ENCODE data around the gene ARVCF.

The ARVCF gene, protein sequence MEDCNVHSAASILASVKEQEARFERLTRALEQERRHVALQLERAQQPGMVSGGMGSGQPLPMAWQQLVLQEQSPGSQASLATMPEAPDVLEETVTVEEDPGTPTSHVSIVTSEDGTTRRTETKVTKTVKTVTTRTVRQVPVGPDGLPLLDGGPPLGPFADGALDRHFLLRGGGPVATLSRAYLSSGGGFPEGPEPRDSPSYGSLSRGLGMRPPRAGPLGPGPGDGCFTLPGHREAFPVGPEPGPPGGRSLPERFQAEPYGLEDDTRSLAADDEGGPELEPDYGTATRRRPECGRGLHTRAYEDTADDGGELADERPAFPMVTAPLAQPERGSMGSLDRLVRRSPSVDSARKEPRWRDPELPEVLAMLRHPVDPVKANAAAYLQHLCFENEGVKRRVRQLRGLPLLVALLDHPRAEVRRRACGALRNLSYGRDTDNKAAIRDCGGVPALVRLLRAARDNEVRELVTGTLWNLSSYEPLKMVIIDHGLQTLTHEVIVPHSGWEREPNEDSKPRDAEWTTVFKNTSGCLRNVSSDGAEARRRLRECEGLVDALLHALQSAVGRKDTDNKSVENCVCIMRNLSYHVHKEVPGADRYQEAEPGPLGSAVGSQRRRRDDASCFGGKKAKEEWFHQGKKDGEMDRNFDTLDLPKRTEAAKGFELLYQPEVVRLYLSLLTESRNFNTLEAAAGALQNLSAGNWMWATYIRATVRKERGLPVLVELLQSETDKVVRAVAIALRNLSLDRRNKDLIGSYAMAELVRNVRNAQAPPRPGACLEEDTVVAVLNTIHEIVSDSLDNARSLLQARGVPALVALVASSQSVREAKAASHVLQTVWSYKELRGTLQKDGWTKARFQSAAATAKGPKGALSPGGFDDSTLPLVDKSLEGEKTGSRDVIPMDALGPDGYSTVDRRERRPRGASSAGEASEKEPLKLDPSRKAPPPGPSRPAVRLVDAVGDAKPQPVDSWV

GRCh38 chr22:20016734-20017621, at the start of gene ARVCF:
Gene ARVCF, minus strand, starts transcription at chr22:20016823. Its CDS starts 26,029 bp downstream, at chr22:19990794.
- in situ Hi-C loops (cut with MboI; ENCODE audit: low sequenced_read_pairs) = no loop called here

DNA sequence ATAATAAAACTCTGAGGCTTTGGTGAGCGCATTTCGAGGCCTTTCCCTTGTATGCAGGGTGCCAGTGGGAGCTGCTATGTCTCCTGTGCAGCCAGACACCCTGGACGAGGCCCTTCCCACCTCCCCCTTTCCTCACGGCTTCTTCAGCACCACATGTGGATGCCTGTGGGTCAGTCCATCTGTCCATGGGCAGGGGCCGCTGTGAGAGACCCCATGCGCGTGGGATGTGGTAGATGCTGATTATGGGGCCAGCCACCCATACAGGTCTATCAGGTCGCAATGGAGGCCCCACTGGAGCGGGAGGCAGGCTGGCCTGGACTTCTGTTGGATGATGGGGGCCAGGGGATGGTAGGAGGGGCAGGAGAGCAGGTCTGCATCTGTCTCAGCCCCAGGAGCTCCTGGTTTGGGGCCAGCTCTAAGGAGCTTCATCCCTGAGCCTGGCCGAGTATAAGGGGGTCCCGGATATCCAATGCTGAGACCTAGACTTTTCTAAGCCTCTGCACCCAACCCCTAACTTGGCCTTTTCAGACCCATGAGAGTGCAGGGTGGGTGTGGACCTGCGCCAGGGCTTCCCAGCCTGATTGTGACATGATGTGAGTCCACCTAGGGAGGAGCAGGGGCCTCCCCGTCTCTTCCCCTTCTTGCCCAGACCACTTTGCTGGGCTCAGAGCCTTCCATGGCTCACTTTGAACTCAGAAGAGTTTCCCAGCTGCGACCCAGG, 49.4 kb upstream of the ARVCF start:
- in situ Hi-C loops (cut with MboI; ENCODE audit: low sequenced_read_pairs) = no loop called here

GRCh38 chr22:20064545-20065262, 48.1 kb upstream of the ARVCF start:
- in situ Hi-C loops (cut with MboI; ENCODE audit: low sequenced_read_pairs) = no loop called here

DNA sequence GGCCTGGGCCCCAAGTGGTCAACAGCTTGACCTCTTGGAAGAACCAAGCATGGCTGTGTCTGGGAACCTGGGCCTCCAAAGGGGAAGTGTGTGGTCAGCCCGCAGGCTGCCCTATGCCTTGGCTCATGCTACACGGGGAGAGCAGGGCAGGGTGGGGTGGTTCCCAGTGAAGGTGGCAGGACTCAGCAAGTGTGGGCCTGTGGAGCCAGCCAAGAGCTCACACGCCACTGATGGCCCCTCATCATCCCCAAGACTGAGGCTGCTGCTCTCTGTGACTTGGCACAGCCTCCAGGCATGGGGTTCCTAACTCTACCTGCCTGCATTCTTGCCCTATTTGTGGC, 47.5 kb upstream of the ARVCF start:
- in situ Hi-C loops (cut with MboI; ENCODE audit: low sequenced_read_pairs) = no loop called here

DNA sequence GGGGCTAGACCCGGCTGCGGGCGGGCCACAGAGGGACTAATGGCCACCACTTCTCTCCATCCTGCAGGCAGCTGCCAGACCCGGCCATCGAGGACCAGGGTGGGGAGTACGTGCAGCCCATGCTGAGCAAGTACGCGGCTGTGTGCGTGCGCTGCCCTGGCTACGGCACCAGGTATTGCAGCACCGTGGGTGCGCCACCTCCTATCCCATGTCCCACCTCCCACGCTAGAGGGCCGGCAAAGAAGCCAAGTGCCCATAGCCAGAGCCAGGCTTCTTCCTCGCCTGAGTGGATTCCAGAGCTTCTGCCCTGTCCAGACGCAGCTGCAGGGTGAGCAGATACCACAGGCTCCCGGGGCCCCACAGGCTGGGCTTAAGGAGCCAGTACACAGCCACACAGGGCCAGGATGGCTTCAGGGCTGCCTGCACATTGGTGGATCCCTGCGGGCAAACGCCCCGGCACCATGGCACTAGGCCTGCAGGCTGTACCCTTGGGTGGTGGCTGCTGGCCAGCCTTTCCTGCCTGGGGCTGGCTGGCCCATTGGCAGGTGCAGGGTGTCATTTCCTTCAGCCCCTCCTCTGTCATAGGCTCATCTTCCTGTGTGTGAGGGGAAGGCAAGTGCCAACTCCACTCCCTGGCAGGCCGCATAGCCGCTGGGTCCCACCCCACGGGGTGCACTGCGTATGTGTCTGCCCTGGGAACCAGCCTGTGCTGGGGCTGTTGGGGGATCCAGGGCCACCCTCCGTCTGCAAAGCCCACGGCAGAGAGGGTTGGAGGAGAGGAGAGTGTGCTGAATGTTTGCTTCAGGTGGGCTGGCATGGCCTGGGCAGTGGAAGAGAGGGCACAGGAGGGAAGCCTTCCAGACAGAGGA, 46.9 kb upstream of the ARVCF start:
- in situ Hi-C loops (cut with MboI; ENCODE audit: low sequenced_read_pairs) = no loop called here

- in situ Hi-C loops (cut with MboI; ENCODE audit: low sequenced_read_pairs) = no loop called here
Observed at GRCh38 chr22:20062766-20063083, 46.1 kb upstream of the ARVCF start.

- in situ Hi-C loops (cut with MboI; ENCODE audit: low sequenced_read_pairs) = no loop called here
Observed at GRCh38 chr22:20062043-20062765, 45.6 kb upstream of the ARVCF start.

- in situ Hi-C loops (cut with MboI; ENCODE audit: low sequenced_read_pairs) = no loop called here
Observed at GRCh38 chr22:20061481-20061861, 44.8 kb upstream of the ARVCF start.

DNA sequence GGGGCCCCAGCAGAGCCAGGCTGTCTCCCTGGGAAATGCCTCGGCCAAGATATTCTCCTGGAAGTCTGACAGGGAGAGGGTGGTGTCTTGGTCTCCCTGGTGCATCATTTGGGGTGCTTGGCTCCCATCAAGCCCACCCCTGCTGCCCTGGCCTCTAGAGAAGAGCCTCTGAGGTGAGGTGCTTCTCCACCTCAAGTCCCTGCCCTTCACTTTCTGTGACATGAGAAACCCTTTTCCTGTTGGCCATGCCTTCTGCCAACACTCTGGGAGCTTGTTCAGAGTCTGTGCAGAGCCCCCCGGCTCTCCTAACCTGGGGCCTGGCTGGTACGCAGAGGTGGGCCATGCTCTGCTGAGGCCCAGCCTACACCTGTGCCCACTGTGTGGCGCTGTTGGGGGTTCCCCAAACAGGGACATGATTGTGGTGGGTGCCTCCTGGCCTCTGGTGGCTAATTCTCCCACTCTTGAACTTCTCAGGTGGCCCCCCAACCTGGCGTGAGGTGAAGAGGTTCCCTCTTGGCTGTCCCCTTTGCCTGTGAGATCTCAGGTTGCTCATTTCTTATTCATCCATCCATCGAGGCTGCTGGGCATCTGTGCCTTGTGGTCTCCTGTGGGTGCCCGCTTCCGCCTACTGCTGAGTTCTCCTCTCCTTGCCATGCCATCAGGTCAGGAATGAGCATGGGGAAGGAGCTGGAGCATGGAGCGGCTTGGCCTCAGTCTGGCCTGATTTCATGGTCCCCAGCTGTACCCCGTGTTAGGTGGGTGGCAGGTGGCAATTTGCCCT, 44.3 kb upstream of the ARVCF start:
- in situ Hi-C loops (cut with MboI; ENCODE audit: low sequenced_read_pairs) = no loop called here

GRCh38 chr22:20058989-20059770, 42.6 kb upstream of the ARVCF start:
- in situ Hi-C loops (cut with MboI; ENCODE audit: low sequenced_read_pairs) = no loop called here

DNA sequence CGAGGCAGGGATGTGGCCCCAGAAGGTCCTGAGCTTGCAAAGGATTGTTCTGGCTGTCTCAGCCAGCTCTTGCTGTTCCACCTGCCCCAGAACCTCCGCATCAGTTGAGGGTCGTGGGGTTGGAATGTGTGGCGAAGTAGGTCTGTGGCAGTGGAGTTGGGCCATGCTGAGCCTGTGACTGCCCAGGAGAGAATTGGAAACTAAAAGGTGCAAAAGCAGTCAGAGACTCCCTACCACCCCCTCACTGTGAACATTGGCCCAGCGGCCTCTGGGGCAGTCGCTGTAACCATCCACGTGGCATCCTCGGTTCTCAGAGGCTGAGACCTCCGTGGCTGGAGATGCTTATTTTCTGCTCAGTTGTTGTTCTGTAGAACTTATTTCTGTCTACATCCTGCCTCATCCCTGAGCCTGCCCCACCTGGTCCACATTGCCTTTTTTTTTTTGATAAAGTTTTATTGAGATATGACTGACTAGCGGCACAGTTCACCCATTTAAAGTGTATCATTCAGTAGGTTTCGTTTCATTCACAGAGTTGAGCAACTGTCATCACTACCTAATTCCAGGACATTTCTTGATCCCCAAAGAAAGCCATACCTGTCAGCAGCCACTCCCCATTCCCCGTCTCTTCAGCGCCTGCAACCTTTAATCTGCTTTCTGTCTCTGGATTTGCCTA, 41.1 kb upstream of the ARVCF start:
- in situ Hi-C loops (cut with MboI; ENCODE audit: low sequenced_read_pairs) = no loop called here

DNA sequence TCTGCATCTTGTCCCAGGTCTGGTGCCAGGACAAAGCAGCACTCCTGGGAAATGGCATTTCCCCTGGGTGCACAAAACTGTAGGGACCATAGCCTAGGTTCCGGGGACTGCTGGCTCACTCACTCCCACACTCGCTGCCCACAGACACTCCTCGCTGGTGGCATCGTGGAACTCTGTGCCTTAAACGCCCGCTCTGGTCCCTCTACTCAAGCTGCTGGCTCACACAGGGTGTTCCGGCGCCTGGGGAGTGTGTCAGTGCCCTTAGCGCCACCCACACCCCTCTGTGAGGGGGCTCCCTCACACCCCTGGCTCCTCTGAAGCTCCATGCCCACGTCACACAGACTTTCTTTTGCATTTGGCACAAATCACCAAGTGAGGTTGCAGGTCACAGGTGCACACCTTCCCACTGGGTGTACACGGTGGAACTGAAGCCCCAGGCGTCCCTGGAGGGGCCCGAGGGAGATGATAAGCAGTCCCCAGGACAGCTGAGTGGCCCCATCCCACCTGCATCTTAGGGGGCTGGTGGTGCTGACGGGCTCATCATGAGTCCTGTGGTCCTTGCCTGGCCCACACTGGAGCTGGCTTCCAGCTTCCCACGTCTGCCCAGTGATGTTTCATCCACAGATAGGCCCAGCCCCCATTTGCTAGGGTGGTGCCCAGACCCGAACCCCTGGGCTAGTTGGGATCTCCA, 40.2 kb upstream of the ARVCF start:
- in situ Hi-C loops (cut with MboI; ENCODE audit: low sequenced_read_pairs) = no loop called here

DNA sequence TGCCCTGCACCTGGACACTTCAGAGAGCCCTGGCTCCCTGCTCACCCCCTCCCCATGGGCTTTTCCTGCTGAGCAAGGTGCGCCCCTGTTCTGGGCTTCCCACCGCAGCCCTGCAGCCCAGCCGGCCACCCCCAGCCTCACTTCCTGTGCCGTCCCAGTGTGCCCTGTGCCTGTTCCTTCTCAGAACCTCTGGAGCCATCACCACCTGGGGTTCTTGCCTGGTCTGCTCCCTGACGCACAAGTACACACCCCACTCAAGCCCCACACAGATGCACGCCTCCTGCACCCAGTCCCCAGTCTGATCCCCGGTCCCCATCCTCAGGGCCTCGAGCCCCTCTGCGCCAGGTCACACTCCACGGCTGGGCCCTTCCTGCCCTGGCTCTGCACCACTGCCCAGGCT, 39.5 kb upstream of the ARVCF start:
- in situ Hi-C loops (cut with MboI; ENCODE audit: low sequenced_read_pairs) = no loop called here

- in situ Hi-C loops (cut with MboI; ENCODE audit: low sequenced_read_pairs) = no loop called here
Observed at GRCh38 chr22:20055654-20056053, 39.0 kb upstream of the ARVCF start.

GRCh38 chr22:20055144-20055543, 38.5 kb upstream of the ARVCF start:
- in situ Hi-C loops (cut with MboI; ENCODE audit: low sequenced_read_pairs) = no loop called here

GRCh38 chr22:20054485-20054884, 37.9 kb upstream of the ARVCF start:
- in situ Hi-C loops (cut with MboI; ENCODE audit: low sequenced_read_pairs) = no loop called here
